Prostate gland (tissue), 2 donors: ENCODE data around the gene UBAC1.

ENCODE experiments used
- POLR2AphosphoS5 ChIP-seq: sonication (generic); formaldehyde crosslinking; IDR thresholded peaks from one replicate; pipeline ENCODE4 v1.6.1; 2017; ENCODE audit warnings: antibody characterized with exemption
- TF ChIP-seq, protein P1 (sequence below), 4 experiments: fragments of 200-600 bp in 2 of 4; fragments of 450-650 bp in 2 of 4; sonication (generic) in 2 of 4; IDR thresholded peaks; 1 replicate in 3 of 4; 2 replicates in 1 of 4; pipeline ENCODE4 v1.5.1; 2016 to 2019; ENCODE audit warnings: antibody characterized with exemption in 4 of 4, mild to moderate bottlenecking in 2 of 4, moderate library complexity in 2 of 4

GRCh38 chr9:135914921-135915320 is 46.3 kb downstream of the UBAC1 start:
- TF ChIP-seq, protein P1, sequence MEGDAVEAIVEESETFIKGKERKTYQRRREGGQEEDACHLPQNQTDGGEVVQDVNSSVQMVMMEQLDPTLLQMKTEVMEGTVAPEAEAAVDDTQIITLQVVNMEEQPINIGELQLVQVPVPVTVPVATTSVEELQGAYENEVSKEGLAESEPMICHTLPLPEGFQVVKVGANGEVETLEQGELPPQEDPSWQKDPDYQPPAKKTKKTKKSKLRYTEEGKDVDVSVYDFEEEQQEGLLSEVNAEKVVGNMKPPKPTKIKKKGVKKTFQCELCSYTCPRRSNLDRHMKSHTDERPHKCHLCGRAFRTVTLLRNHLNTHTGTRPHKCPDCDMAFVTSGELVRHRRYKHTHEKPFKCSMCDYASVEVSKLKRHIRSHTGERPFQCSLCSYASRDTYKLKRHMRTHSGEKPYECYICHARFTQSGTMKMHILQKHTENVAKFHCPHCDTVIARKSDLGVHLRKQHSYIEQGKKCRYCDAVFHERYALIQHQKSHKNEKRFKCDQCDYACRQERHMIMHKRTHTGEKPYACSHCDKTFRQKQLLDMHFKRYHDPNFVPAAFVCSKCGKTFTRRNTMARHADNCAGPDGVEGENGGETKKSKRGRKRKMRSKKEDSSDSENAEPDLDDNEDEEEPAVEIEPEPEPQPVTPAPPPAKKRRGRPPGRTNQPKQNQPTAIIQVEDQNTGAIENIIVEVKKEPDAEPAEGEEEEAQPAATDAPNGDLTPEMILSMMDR (IDR thresholded peaks at IDR 0.05): no peak
- TF ChIP-seq POLR2AphosphoS5: no peak
